ENCODE results near the gene CRK.

- TF ChIP-seq CTCF (IDR thresholded peaks at IDR 0.05) (no peak), POLR2A (IDR thresholded peaks at IDR 0.05) (no peak), EP300 (IDR thresholded peaks at IDR 0.05) (no peak)
Measured at GRCh38 chr17:1446201-1446600, 9.8 kb downstream of the CRK start.

All from gastroesophageal sphincter (tissue), 3 donors.